Stimulated activated naive CD8-positive, alpha-beta T cell treated with anti-CD3 and anti-CD28 coated beads, Interleukin-15, amount 100 ng/mL, for 72 hours (primary cell): ENCODE results near the gene LCTL.
"Not testable (repeated sequence)": the region's sequence is repeated elsewhere in the genome, so short reads cannot be mapped to it uniquely, and the experiment has no call there.

ENCODE experiments used
- ATAC-seq: fragments of 150-1000 bp; cut with Tn5 transposase; 2 replicates; pipeline ENCODE4 v1.10.0; 2021; ENCODE audit warnings: mild to moderate bottlenecking, moderate library complexity
- DNase-seq, 2 donors: peaks; one replicate each; pipeline ENCODE4 v3.0.0; 2021 to 2022
- H3K27ac Mint-ChIP-seq, 2 donors: one replicate each; pipeline ENCODE4 v1.8.0; 2022; ENCODE audit warnings: mild to moderate bottlenecking in 2 of 2, mixed read lengths in 2 of 2, moderate library complexity in 2 of 2
- H3K27me3 Mint-ChIP-seq: one replicate; pipeline ENCODE4 v1.8.0; 2022; ENCODE audit warnings: mixed read lengths
- H3K4me1 Mint-ChIP-seq: one replicate; pipeline ENCODE4 v1.8.0; 2022; ENCODE audit warnings: mild to moderate bottlenecking, mixed read lengths
- H3K4me3 Mint-ChIP-seq, 2 donors: one replicate each; pipeline ENCODE4 v1.8.0; 2022; ENCODE audit warnings: mild to moderate bottlenecking in 2 of 2, mixed read lengths in 2 of 2, moderate library complexity in 1 of 2
- H3K9me3 Mint-ChIP-seq, 2 donors: one replicate each; pipeline ENCODE4 v1.8.0; 2022; ENCODE audit warnings: mixed read lengths in 2 of 2

Gene LCTL

DNA sequence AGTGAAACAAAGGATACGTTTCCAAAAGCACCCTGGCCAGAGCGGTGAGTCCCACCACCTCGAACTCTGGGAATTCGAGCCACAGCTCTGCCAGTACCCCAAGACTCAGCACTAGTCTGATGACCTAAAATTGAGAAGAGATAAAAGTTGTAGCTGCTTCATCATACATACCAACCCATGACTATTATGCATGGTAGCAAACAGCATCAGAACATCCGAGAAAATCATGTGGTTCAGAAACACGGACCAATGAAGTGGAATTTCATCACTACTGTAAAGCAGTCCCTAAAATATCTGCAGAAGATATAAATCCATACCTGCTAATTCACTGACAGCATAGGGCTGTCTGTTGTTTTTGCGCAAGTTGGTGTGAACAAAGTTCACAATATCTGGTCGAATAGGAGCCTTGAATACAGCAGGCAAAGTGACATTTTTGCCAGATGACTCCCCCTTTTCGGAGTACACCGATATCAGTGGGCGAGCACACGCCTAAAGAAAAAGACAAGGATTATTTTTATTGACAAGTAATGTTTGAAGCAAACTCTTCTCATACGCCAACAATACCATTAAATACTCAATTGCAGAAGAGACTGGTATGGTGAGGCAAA is 62.7 kb downstream of the LCTL start:
- H3K4me1 Mint-ChIP-seq: peaks cover 69% of the 10 kb centered on the region
- not testable (repeated sequence) for H3K27me3 Mint-ChIP-seq, H3K9me3 Mint-ChIP-seq, ATAC-seq, DNase-seq
- peak overlapping the region; percentile 99 to 100 for H3K27ac Mint-ChIP-seq
- H3K4me3 Mint-ChIP-seq: peak overlapping the region; percentile 92 to 96

DNA sequence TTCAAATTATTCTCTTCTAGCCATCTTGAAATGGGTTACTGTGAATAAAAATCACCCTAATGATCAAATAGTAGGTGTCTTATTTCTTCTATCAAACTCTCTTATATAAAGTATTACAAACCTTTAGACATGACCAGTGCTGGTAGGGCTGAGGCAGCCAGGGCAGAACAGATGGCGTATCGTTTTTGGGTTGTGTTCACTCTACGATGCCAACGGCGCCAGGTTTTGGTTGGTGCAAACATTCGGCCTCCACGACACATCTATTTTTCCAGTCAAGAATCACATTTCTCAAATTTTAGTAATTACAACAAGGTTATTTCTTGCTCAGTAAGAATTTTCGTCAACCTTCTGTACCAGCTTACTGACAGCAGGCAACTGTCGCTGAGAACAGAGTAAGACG is 63.3 kb downstream of the LCTL start:
- Mint-ChIP-seq H3K4me1 (peaks cover 70% of the 10 kb centered on the region), H3K27me3 (no peaks in the 10 kb centered on the region), H3K4me3 (peak overlapping the region; percentile 92 to 96), H3K9me3 (no peaks in the 10 kb centered on the region), H3K27ac (peak overlapping the region in 1 of 2 donors; percentile 86)
- DNase-seq: no peak
- ATAC-seq: no peak

DNA sequence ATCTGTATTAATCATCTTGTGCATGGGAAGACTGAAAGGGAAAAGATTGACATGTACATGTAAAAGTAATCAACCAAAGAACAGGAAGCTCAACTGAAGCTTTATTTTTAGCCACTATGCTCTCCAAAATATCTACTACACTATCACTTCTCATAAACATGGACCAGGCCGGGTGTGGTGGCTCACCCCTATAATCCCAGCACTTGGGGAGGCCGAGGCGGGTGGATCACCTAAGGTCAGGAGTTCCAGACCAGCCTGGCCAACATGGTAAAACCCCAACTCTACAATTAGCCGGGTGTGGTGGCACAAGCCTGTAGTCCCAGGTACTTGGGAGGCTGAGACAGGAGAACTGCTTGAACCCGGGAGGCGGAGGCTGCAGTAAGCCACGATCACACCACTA is 65.5 kb downstream of the LCTL start:
- not testable (repeated sequence) for DNase-seq, ATAC-seq, H3K9me3 Mint-ChIP-seq, H3K4me3 Mint-ChIP-seq, H3K27me3 Mint-ChIP-seq
- Mint-ChIP-seq H3K27ac (peak overlapping the region in 1 of 2 donors; percentile 87), H3K4me1 (peaks cover 66% of the 10 kb centered on the region)

DNA sequence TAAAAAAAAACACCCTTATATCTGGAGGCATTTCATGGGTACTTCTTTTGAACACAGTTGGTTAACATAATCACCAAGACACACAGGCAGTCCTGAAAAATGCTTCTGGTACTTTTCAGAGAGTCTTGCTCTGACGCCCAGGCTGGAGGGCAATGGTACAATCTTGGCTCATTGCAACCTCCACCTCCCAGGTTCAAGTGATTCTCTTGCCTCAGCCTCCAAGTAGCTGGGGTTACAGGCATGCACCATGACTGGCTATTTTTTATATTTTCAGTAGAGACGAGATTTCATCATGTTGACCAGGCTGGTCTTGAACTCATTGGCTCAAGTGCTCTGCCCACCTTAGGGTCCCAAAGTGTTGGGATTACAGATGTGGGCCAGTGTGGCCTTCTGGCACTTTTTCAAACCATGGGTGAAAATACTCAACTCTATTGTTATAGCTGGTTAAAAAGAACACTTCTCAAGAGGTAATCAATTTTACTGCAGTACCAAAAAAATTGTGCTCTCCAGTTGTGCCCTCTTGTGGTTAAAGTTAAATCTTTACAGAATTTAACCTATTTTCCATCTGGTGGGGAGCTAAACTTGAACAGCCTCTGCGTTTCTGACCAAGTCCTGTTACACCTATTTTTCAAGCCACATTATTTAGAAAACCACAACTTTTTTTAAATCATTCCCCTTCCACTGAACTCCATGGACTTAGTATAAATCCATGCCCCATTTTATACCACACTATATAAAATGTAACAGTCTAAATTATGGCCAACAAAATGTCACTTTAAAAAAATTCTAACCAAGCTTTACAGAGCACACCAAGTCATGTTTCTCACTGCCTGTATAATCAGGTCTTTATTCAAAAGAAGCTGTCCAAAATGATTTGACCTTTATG is 67.1 kb downstream of the LCTL start:
- Mint-ChIP-seq H3K27ac (peak overlapping the region in 1 of 2 donors; percentile 42), H3K4me3 (no peak overlapping the region), H3K4me1 (peaks cover 72% of the 10 kb centered on the region), H3K9me3 (no peaks in the 10 kb centered on the region), H3K27me3 (no peaks in the 10 kb centered on the region)
- DNase-seq (peak in 1 of 2 donors; percentile 13), ATAC-seq (no peak)
